ENCODE measurements around the gene PSMG1. TPM values are rescaled to one million over a fixed set of nuclear protein-coding genes. Genes with fewer than 3 reads are reported as not detected.

The PSMG1 gene
- total and polyA plus RNA-seq, 2 donors (not counting 3 experiments of a cell fraction or from before 2014, with no cell fraction given): 43.2 to 75.9 TPM

DNA sequence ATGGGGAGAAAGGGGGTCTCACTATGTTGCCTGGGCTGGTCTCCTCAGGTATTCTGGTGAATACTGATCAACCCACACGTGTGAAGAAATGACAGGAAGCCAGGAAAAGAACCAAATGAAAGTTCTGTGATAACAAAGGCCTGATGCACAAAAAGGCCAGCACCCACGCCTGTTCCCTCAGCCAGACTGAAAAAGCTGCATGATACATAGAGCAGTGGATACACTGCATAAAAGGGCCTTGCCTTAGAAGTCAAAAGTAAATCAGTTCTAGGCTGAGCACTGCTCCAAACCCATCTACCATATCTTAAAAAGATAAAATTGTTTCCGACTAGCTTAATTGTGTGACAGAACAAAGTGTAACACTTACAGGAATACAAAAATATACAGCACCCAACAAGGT is 36.9 kb upstream of the PSMG1 start:
- intact Hi-C loops (cut with micrococcal nuclease): no loop called here
- no peaks in the 10 kb centered on the region for H3K79me2 ChIP-seq (ENCODE audit: control insufficient read depth, insufficient read depth, low read length)

DNA sequence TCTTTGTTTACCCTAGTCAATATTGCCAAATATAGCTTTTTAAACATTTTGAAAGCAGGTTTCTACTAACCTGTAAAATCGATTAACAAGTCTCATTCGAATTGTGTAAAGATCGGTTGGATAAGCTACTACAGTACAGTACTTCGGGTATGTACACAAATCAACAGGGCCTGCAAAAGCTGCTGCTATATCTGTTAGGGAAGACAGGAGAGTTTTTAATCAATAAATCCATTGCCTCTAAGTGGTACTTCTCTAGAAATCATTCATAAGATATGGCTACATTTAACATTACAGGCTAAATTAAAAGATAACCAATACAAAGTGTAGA is 34.8 kb upstream of the PSMG1 start:
- CTCF ChIA-PET: no interaction called here

More for the DNA sequence above, 36.9 kb upstream of the PSMG1 start:
- ChIA-PET CTCF (interaction anchor here (1.0 kb wide), 2 partner anchors 10 to 11 kb away, joined by 3 read pairs; no protein-coding TSS in a partner anchor), POLR2A (no interaction called here)
- H3K9me1 ChIP-seq (replicated peaks; ENCODE audit: control insufficient read depth, extremely low read depth, insufficient read depth, low read length): no peaks in the 10 kb centered on the region
- H3K9ac ChIP-seq (replicated peaks; ENCODE audit: extremely low read depth, insufficient read depth, low read length): no peak overlapping the region
- no peak for DNase-seq (ENCODE audit: low read depth, low spot score)
- H3K4me1 ChIP-seq (ENCODE audit: control insufficient read depth, extremely low read depth, insufficient read depth, low read length): no peaks in the 10 kb centered on the region
- no peaks in the 10 kb centered on the region for H3K27me3 ChIP-seq (ENCODE audit: control insufficient read depth in 2 of 2, insufficient read depth in 2 of 2, low read length in 2 of 2)
- no peak overlapping the region for H3K27ac ChIP-seq (ENCODE audit: insufficient read depth, low read depth, low read length)
- no peaks in the 10 kb centered on the region for H3K9me3 ChIP-seq (replicated peaks; ENCODE audit: control insufficient read depth, insufficient read depth, low read length)
- dilution Hi-C loops (cut with MboI; ENCODE audit: extremely low pct_ligation_motif_present, low sequenced_read_pairs): no loop called here
- TF ChIP-seq POLR2A (IDR thresholded peaks at IDR 0.05; ENCODE audit: low read depth, low read length) (no peak), MYC (IDR thresholded peaks at IDR 0.05; ENCODE audit: low read depth, low read length) (no peak), POLR2AphosphoS5 (IDR thresholded peaks at IDR 0.05; ENCODE audit: insufficient read depth, low read depth, low read length) (no peak), JUN (IDR thresholded peaks at IDR 0.05; ENCODE audit: borderline replicate concordance, insufficient read depth, insufficient read length, low read depth) (no peak)
- no TSS peak for BruUV-seq (replicated peaks)
- H3K36me3 ChIP-seq (ENCODE audit: control insufficient read depth in 2 of 2, extremely low read depth in 1 of 2, insufficient read depth in 2 of 2, low read length in 2 of 2): peaks cover 2 to 4% of the 10 kb centered on the region in 2 experiments
- no peak overlapping the region for H3K4me3 ChIP-seq (replicated peaks in 1 of 3; ENCODE audit: insufficient read depth in 1 of 3, low read depth in 1 of 3, low read length in 3 of 3)
- no peaks in the 10 kb centered on the region for H4K20me1 ChIP-seq (replicated peaks; ENCODE audit: control insufficient read depth, extremely low read depth, insufficient read depth, low read length)
- no peak overlapping the region for H2AFZ ChIP-seq (ENCODE audit: low read depth, low read length)
- FAIRE-seq: no peak
- no peak overlapping the region for H3K4me2 ChIP-seq (ENCODE audit: insufficient read depth, low read length)

More for the DNA sequence above, 34.8 kb upstream of the PSMG1 start:
- Histone ChIP-seq H3K27ac (ENCODE audit: insufficient read depth, low read depth, low read length) (no peak overlapping the region), H3K9me1 (replicated peaks; ENCODE audit: control insufficient read depth, extremely low read depth, insufficient read depth, low read length) (no peaks in the 10 kb centered on the region), H2AFZ (ENCODE audit: low read depth, low read length) (no peak overlapping the region), H3K36me3 (ENCODE audit: control insufficient read depth in 2 of 2, extremely low read depth in 1 of 2, insufficient read depth in 2 of 2, low read length in 2 of 2) (peaks cover 0 to 2% of the 10 kb centered on the region in 2 experiments), H3K9me3 (replicated peaks; ENCODE audit: control insufficient read depth, insufficient read depth, low read length) (no peaks in the 10 kb centered on the region), H3K27me3 (ENCODE audit: control insufficient read depth in 2 of 2, insufficient read depth in 2 of 2, low read length in 2 of 2) (no peaks in the 10 kb centered on the region), H3K79me2 (ENCODE audit: control insufficient read depth, insufficient read depth, low read length) (no peaks in the 10 kb centered on the region), H3K4me3 (replicated peaks in 1 of 3; ENCODE audit: insufficient read depth in 1 of 3, low read depth in 1 of 3, low read length in 3 of 3) (no peak overlapping the region), H4K20me1 (replicated peaks; ENCODE audit: control insufficient read depth, extremely low read depth, insufficient read depth, low read length) (no peaks in the 10 kb centered on the region), H3K9ac (replicated peaks; ENCODE audit: extremely low read depth, insufficient read depth, low read length) (no peak overlapping the region), H3K4me1 (ENCODE audit: control insufficient read depth, extremely low read depth, insufficient read depth, low read length) (no peaks in the 10 kb centered on the region), H3K4me2 (ENCODE audit: insufficient read depth, low read length) (no peak overlapping the region)
- intact Hi-C loops (cut with micrococcal nuclease) (no loop called here), dilution Hi-C loops (cut with MboI; ENCODE audit: extremely low pct_ligation_motif_present, low sequenced_read_pairs) (no loop called here)
- DNase-seq (ENCODE audit: low read depth, low spot score): no peak
- no TSS peak for BruUV-seq (replicated peaks)
- FAIRE-seq: no peak
- POLR2A ChIA-PET: no interaction called here
- no peak for TF ChIP-seq EZH2 (IDR thresholded peaks at IDR 0.05; ENCODE audit: borderline replicate concordance, low read depth, low read length, severe bottlenecking)
- TF ChIP-seq GATA2 (IDR thresholded peaks at IDR 0.05; ENCODE audit: insufficient read depth, insufficient read length, low read depth, low read length): no peak
- TF ChIP-seq FOS (IDR thresholded peaks at IDR 0.05; ENCODE audit: borderline replicate concordance, insufficient read depth, low read length): no peak
- TF ChIP-seq JUN (IDR thresholded peaks at IDR 0.05; ENCODE audit: borderline replicate concordance, insufficient read depth, insufficient read length, low read depth): no peak
- no peak for TF ChIP-seq MYC (IDR thresholded peaks at IDR 0.05; ENCODE audit: low read depth, low read length)
- TF ChIP-seq POLR2AphosphoS5 (IDR thresholded peaks at IDR 0.05; ENCODE audit: insufficient read depth, low read depth, low read length): no peak
- TF ChIP-seq, protein P1, sequence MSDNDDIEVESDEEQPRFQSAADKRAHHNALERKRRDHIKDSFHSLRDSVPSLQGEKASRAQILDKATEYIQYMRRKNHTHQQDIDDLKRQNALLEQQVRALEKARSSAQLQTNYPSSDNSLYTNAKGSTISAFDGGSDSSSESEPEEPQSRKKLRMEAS (IDR thresholded peaks at IDR 0.05; ENCODE audit: insufficient read depth, insufficient read length): no peak
- TF ChIP-seq CTCF (IDR thresholded peaks at IDR 0.05; ENCODE audit: extremely low read depth in 1 of 2, insufficient read depth in 1 of 2, low read depth in 1 of 2, low read length in 2 of 2): no peak
- no peak for TF ChIP-seq POLR2A (IDR thresholded peaks at IDR 0.05; ENCODE audit: low read depth, low read length)
